Endodermal cell (in vitro differentiated cells): Measurements from ENCODE around the gene SRCAP. TPM values are rescaled to one million over a fixed set of nuclear protein-coding genes. Genes with fewer than 3 reads are reported as not detected.

Source experiments
- DNase-seq: peaks from one replicate; pipeline ENCODE4 v3.0.0-alpha.2; 2017
- H3K27ac ChIP-seq: 2 replicates; pipeline ENCODE4 v1.5.1; 2013; ENCODE audit warnings: mild to moderate bottlenecking, low read depth, low read length, moderate library complexity
- H3K27me3 ChIP-seq: 2 replicates; pipeline ENCODE4 v1.6.1; 2013; ENCODE audit warnings: mild to moderate bottlenecking, low read length, moderate library complexity; ENCODE audit not compliant: insufficient read depth, control insufficient read depth, poor library complexity, severe bottlenecking
- H3K36me3 ChIP-seq: 2 replicates; pipeline ENCODE4 v1.7.0; 2013; ENCODE audit warnings: mild to moderate bottlenecking, low read length, moderate library complexity; ENCODE audit not compliant: control insufficient read depth, insufficient read depth
- H3K4me1 ChIP-seq: one replicate; pipeline ENCODE4 v1.7.0; 2013; ENCODE audit warnings: low read length; ENCODE audit not compliant: control insufficient read depth, insufficient read depth
- H3K4me3 ChIP-seq: 2 replicates; pipeline ENCODE4 v1.5.1; 2013; ENCODE audit warnings: mild to moderate bottlenecking, low read length, moderate library complexity
- H3K9ac ChIP-seq: 2 replicates; pipeline ENCODE4 v1.6.1; 2013; ENCODE audit warnings: mild to moderate bottlenecking, low read length, moderate library complexity; ENCODE audit not compliant: poor library complexity, severe bottlenecking; ENCODE audit errors: extremely low read depth
- H3K9me3 ChIP-seq: 2 replicates; pipeline ENCODE4 v1.6.1; 2013; ENCODE audit warnings: mild to moderate bottlenecking, low read length, moderate library complexity; ENCODE audit not compliant: control insufficient read depth
- H3K27ac Mint-ChIP-seq: 2 replicates; pipeline ENCODE4 v1.8.0; 2020; ENCODE audit warnings: mixed read lengths
- H3K27me3 Mint-ChIP-seq: 2 replicates; pipeline ENCODE4 v1.8.0; 2021; ENCODE audit warnings: mild to moderate bottlenecking, mixed read lengths; ENCODE audit not compliant: insufficient read depth
- H3K36me3 Mint-ChIP-seq: 2 replicates; pipeline ENCODE4 v1.8.0; 2020; ENCODE audit warnings: low read depth, mixed read lengths
- H3K4me1 Mint-ChIP-seq: 2 replicates; pipeline ENCODE4 v1.8.0; 2020; ENCODE audit warnings: mixed read lengths
- H3K4me3 Mint-ChIP-seq: 2 replicates; pipeline ENCODE4 v1.8.0; 2020; ENCODE audit warnings: mild to moderate bottlenecking, moderate library complexity, mixed read lengths
- H3K9me3 Mint-ChIP-seq: 2 replicates; pipeline ENCODE4 v1.8.0; 2020; ENCODE audit warnings: mild to moderate bottlenecking, mixed read lengths
- WGBS, 2 experiments: methylation state at CpG; one replicate each; pipeline versions ENCODE4 v1.1.5 to v1.1.7; 2013; ENCODE audit warnings: missing lambda C conversion rate in 2 of 2, mixed read lengths in 1 of 2; ENCODE audit not compliant: insufficient coverage in 1 of 2, insufficient read length in 1 of 2; 5-methylcytosine and 5-hydroxymethylcytosine counted together
- total RNA-seq, 2 donors: library from RNA; stranded (reverse); fragmentation: NEBNext Ultra II Directional in 1 of 2; extraction: Animal tissue kit (Norgen Biotek cat#: 25700) in 1 of 2; gene quantifications; 2 replicates in 1 of 2; 3 replicates in 1 of 2; pipeline ENCODE4 v1.2.1, GENCODE V29; 2021
- TF ChIP-seq, protein P1 (sequence below): fragments of 200-600 bp; sonication (generic); conservative IDR thresholded peaks from 2 replicates; pipeline ENCODE4 v1.5.0; 2021; ENCODE audit warnings: antibody characterized with exemption, mild to moderate bottlenecking

The SRCAP gene
- total RNA-seq, 2 donors from 2014 or later, result 57.7 to 66.9 TPM

DNA sequence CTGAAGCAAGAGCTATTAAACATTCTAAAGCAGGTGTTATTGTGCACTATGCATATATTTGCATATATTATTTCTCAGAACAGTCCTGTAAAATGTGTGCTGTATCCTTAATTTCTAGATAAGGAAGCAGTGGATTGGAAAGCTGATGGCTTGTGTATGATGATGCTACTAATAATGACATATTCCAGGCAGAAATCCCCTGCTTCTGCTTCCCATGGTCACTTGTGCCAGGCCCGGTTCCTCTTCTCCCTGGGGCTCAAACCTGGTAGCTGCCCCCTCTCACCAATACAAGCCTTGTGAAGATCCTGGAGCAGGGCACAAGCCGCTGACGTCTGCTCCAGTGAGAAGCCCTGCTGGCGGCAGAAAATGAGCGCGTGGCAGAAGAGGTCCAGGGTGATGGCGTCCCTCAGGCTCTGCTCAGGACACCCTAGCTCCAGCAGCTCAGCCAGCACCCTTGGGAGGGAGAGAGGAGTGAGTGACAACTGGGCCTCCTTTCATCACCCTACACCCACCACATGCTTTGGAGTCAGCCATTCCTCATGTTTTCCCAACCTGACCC lies 61.1 kb downstream of the SRCAP start:
- Histone ChIP-seq H3K27me3 (no peaks in the 10 kb centered on the region), H3K9ac (no peak overlapping the region), H3K27ac (no peak overlapping the region), H3K4me3 (peak overlapping the region; percentile 97), H3K9me3 (no peaks in the 10 kb centered on the region), H3K36me3 (peaks cover 73% of the 10 kb centered on the region), H3K4me1 (peaks cover 8% of the 10 kb centered on the region)
- Mint-ChIP-seq H3K36me3 (peaks cover 59% of the 10 kb centered on the region), H3K9me3 (no peaks in the 10 kb centered on the region), H3K27ac (no peak overlapping the region), H3K4me1 (peaks cover 13% of the 10 kb centered on the region), H3K27me3 (no peaks in the 10 kb centered on the region), H3K4me3 (peak overlapping the region; percentile 85)
- DNase-seq, result no peak
- 94% methylated on average over 7 of the region's 7 CpGs; no CpG with 5 or more reads in 1 of the 2 experiments for WGBS, 2 experiments
- TF ChIP-seq, protein P1, sequence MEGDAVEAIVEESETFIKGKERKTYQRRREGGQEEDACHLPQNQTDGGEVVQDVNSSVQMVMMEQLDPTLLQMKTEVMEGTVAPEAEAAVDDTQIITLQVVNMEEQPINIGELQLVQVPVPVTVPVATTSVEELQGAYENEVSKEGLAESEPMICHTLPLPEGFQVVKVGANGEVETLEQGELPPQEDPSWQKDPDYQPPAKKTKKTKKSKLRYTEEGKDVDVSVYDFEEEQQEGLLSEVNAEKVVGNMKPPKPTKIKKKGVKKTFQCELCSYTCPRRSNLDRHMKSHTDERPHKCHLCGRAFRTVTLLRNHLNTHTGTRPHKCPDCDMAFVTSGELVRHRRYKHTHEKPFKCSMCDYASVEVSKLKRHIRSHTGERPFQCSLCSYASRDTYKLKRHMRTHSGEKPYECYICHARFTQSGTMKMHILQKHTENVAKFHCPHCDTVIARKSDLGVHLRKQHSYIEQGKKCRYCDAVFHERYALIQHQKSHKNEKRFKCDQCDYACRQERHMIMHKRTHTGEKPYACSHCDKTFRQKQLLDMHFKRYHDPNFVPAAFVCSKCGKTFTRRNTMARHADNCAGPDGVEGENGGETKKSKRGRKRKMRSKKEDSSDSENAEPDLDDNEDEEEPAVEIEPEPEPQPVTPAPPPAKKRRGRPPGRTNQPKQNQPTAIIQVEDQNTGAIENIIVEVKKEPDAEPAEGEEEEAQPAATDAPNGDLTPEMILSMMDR, result no peak

DNA sequence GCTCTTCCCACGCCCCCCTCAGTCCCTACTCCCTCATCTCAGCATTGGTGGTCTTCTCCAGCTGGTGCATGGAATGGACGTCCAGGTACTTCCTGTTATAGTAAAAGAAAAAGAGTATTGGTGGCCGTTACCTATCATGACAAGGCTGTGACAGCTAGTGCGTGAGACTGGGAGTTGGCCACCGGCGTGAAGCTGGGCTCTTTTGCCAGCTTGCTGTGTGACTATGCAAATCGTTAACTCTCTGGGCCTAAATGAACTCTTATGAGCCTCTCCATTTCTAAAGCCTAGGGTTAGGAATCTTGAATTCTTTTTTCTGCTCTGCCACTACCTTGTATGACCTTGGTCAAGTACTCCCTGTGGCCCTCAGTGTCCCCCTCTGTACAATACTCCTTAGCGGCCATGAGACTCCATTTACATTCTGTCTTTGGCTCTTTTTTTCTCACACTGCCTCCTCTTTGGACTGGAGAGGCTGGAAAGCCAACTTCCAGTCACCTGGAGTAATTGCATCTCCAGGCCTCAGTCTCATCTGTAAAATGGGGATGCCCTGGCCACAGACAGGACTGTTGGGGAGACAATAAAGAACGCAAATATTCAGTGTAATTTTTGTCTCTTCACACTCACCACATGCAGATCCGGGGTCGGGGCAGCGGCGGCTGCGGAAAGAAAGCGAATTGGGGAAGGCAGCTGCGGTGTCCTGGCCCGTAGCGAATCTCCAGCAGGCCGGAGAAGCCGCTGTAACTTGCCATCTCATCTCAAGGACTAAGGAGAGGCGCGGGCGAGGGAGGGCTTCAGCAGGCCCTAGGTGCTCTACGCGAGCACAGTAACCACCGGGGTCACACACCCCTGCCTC lies 61.8 kb downstream of the SRCAP start:
- peak overlapping the region; percentile 96 for H3K27ac Mint-ChIP-seq
- H3K27ac ChIP-seq, result peak overlapping the region; percentile 73
- H3K4me3 Mint-ChIP-seq, result peak overlapping the region; percentile 85
- peaks cover 62% of the 10 kb centered on the region for H3K36me3 Mint-ChIP-seq
- H3K9ac ChIP-seq, result peak overlapping the region; percentile 92
- no peaks in the 10 kb centered on the region for H3K27me3 ChIP-seq
- DNase-seq, result no peak
- no peaks in the 10 kb centered on the region for H3K9me3 ChIP-seq
- TF ChIP-seq, protein P1, result no peak
- H3K4me3 ChIP-seq, result peak overlapping the region; percentile 97
- peaks cover 8% of the 10 kb centered on the region for H3K4me1 ChIP-seq
- no peaks in the 10 kb centered on the region for H3K27me3 Mint-ChIP-seq
- peaks cover 73% of the 10 kb centered on the region for H3K36me3 ChIP-seq
- H3K4me1 Mint-ChIP-seq, result peaks cover 13% of the 10 kb centered on the region
- WGBS, 2 experiments, result 36 to 70% methylated on average over 10 to 26 of the region's 26 CpGs
- H3K9me3 Mint-ChIP-seq, result no peaks in the 10 kb centered on the region

DNA sequence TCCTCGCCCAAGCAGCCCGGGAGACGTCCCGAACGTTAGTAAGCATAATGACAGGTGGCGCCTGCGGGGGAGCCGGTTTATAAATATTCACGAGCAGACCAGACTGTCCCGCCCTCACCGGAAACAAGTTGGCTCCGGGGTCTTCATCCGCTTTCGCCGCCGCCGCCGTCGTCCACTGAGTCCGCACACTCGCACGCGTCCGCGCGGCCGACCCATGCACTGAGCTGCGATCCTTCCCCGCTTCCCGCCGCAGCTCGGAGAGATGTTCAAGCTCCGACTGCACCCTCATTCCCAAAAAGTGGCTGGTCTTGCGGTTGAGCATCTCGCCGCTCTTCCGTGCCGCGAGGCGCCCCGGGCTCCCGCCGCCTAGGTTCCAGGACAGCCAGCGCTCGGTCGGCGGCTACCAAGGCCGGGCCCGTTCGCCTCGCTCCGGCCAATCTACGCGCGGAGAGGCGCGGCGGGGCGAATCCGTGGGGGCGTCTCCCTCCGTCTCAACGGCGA lies 62.5 kb downstream of the SRCAP start:
- Histone ChIP-seq H3K27ac (peak overlapping the region; percentile 73), H3K9me3 (no peaks in the 10 kb centered on the region), H3K27me3 (no peaks in the 10 kb centered on the region), H3K36me3 (peaks cover 73% of the 10 kb centered on the region), H3K4me3 (peak overlapping the region; percentile 97), H3K9ac (peak overlapping the region; percentile 92), H3K4me1 (peaks cover 8% of the 10 kb centered on the region)
- Mint-ChIP-seq H3K27me3 (no peaks in the 10 kb centered on the region), H3K4me1 (peaks cover 13% of the 10 kb centered on the region), H3K27ac (peak overlapping the region; percentile 96), H3K9me3 (no peaks in the 10 kb centered on the region), H3K36me3 (peaks cover 62% of the 10 kb centered on the region), H3K4me3 (peak overlapping the region; percentile 85)
- 0 to 1% methylated on average over 40 to 64 of the region's 64 CpGs for WGBS, 2 experiments
- DNase-seq, result peak; percentile 78
- TF ChIP-seq, protein P1, result no peak
